GM21723 (cell line): ENCODE measurements around the gene PTP4A2.
"Not testable (repeated sequence)": the region's sequence is repeated elsewhere in the genome, so short reads cannot be mapped to it uniquely, and the experiment has no call there.

Experiments used
- ATAC-seq: cut with Tn5 transposase; IDR thresholded peaks from one replicate; pipeline ENCODE4 v1.9.1; 2021; ENCODE audit warnings: mild to moderate bottlenecking, moderate library complexity; ENCODE audit not compliant: unreplicated experiment

Gene PTP4A2

GRCh38 chr1:31895474-31896198, 42.5 kb downstream of the PTP4A2 start:
- not testable (repeated sequence) for ATAC-seq

- no peak for ATAC-seq
Measured at GRCh38 chr1:31891280-31891679, 46.9 kb downstream of the PTP4A2 start.

- ATAC-seq: no peak
Measured at GRCh38 chr1:31888291-31888690, 49.9 kb downstream of the PTP4A2 start.

GRCh38 chr1:31886866-31887265, 51.3 kb downstream of the PTP4A2 start:
- no peak for ATAC-seq

- ATAC-seq: no peak
Measured at GRCh38 chr1:31885851-31886250, 52.3 kb downstream of the PTP4A2 start.

- ATAC-seq: no peak
Measured at GRCh38 chr1:31883357-31883942, 54.7 kb downstream of the PTP4A2 start.

- ATAC-seq: no peak
Measured at GRCh38 chr1:31881688-31882000, 56.5 kb downstream of the PTP4A2 start.

- peak; percentile 47 for ATAC-seq
Measured at GRCh38 chr1:31880957-31881687, 57.0 kb downstream of the PTP4A2 start.

- no peak for ATAC-seq
Measured at GRCh38 chr1:31879981-31880608, 58.1 kb downstream of the PTP4A2 start.

- ATAC-seq: no peak
Measured at GRCh38 chr1:31878058-31878457, 60.1 kb downstream of the PTP4A2 start.

- no peak for ATAC-seq
Measured at GRCh38 chr1:31877544-31877943, 60.6 kb downstream of the PTP4A2 start.

GRCh38 chr1:31875636-31876236, 62.4 kb downstream of the PTP4A2 start:
- no peak for ATAC-seq

GRCh38 chr1:31874942-31875341, 63.2 kb downstream of the PTP4A2 start:
- ATAC-seq: no peak

- ATAC-seq: no peak
Measured at GRCh38 chr1:31872658-31873636, 65.2 kb downstream of the PTP4A2 start.

- no peak for ATAC-seq
Measured at GRCh38 chr1:31871703-31872102, 66.5 kb downstream of the PTP4A2 start.

GRCh38 chr1:31870086-31870736, 68.0 kb downstream of the PTP4A2 start:
- ATAC-seq: no peak

GRCh38 chr1:31869449-31869848, 68.7 kb downstream of the PTP4A2 start:
- no peak for ATAC-seq

- no peak for ATAC-seq
Measured at GRCh38 chr1:31868862-31869261, 69.3 kb downstream of the PTP4A2 start.

- no peak for ATAC-seq
Measured at GRCh38 chr1:31867546-31867945, 70.6 kb downstream of the PTP4A2 start.
